HG02970 (cell line): ENCODE measurements around the gene SH3RF3.

Source experiments
- ATAC-seq: cut with Tn5 transposase; IDR thresholded peaks from one replicate; pipeline ENCODE4 v1.9.1; 2021; ENCODE audit warnings: mild to moderate bottlenecking, moderate library complexity, moderate number of reproducible peaks; ENCODE audit not compliant: unreplicated experiment, low FRiP score

Gene SH3RF3

DNA sequence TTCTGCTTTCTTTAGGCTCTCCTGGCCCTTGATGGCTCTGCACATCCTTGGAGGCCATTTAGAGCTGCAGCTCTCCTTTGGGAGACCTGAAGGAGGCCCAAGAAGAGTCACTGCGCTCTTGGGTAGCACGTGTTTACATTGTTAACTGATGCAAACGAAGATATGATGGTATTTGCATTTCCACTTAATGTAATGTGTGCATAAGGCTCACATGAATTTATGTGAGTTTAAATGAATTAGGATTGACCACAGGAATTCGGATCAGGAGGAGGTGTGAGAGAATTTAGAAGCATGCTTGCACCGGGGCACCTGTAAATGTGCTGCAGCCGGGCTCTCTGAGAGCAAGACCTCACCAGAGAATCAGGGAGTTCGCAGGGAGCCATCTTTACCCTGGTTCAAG lies 7.5 kb downstream of the SH3RF3 start:
- no peak for ATAC-seq

DNA sequence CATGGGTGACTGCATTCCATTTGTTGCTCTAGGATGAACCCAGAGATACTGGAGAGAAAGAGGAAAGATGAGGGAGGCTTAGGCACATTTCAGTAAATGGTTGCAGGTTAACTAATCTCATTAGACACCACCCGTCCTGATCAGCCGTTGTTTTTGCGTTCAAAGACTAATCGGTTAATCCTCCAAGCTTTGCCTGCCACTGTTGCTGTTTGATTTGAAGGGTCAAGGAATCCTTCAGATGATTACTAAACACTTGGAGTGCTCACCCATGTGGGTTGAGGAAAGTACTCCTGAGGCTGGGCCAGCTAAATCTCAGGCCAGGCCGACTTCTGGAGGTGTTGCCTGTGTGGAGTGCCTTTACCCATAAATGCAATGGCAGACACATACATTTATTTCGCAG lies 8.6 kb downstream of the SH3RF3 start:
- ATAC-seq, result no peak

- ATAC-seq, result no peak
Observed at GRCh38 chr2:109138449-109138848, 9.4 kb downstream of the SH3RF3 start.

DNA sequence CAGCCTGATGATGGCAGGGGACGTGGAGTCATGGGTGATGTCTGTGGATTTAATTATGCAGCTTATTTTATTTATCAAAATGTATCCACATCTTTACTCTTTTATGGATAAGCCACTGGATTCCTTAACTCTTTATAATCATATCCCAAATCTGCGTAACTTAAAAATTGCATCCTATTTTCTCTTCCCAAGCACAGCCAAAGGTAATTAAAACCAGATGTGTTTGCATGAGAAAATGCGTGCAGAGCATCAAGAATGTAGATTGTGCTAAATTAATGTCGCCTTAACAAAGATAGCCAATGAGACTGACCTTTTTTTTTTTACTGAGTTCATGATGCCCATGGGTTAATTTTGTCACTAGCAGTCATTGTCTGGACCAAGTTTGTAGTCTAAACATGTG lies 10.0 kb downstream of the SH3RF3 start:
- no peak for ATAC-seq

GRCh38 chr2:109139865-109140396 lies 10.9 kb downstream of the SH3RF3 start:
- ATAC-seq, result no peak

GRCh38 chr2:109141006-109141600 lies 12.1 kb downstream of the SH3RF3 start:
- no peak for ATAC-seq

DNA sequence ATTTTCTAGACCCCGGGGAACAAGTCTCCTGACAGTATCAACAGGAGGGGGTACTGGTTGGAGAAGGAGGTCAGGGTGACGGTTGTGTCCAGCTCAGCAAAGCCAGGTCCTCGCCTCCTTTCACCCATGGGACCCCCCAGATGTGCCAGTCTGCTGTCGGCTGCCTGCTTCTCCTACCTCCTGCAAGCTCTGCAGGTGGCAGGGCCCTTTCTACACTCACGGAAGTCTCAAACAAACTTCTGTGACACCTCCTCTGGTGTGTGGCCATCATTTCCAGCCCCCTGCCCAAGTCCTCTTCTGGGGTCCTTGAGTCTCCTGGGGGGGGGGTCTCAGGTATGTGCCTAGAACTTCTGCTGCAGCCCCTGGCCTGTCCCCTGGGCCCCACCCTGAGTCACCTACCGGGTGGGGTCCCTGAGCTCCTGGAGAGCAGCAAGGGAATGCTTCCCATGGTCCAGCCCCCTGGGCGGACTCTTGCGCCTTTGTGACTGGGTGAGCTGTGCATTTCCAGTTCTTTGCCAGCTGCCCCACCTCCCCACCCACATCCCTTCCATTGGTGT lies 12.8 kb downstream of the SH3RF3 start:
- ATAC-seq, result no peak

GRCh38 chr2:109142416-109143210 lies 13.6 kb downstream of the SH3RF3 start:
- no peak for ATAC-seq

GRCh38 chr2:109143214-109144187 lies 14.5 kb downstream of the SH3RF3 start:
- no peak for ATAC-seq

DNA sequence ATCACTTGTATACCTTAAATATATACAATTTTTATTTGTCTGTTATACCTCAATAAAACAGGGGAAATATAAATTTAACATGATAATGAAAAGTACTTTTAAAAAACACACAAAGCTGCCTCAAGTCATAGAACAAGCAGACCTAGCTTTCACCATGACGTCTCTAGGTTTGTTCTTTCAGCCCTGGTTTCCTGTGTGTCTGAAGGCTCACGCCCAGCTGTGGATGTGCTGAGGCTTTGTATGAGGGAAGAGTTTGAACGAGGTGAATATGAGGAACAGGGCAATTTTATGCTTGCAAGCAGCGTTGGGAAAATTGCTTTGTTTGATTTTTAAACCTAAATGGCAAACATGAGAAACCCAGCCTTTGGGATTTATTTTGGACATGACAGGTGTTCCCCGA lies 15.3 kb downstream of the SH3RF3 start:
- ATAC-seq, result no peak

GRCh38 chr2:109144721-109145120 lies 15.7 kb downstream of the SH3RF3 start:
- ATAC-seq, result no peak

DNA sequence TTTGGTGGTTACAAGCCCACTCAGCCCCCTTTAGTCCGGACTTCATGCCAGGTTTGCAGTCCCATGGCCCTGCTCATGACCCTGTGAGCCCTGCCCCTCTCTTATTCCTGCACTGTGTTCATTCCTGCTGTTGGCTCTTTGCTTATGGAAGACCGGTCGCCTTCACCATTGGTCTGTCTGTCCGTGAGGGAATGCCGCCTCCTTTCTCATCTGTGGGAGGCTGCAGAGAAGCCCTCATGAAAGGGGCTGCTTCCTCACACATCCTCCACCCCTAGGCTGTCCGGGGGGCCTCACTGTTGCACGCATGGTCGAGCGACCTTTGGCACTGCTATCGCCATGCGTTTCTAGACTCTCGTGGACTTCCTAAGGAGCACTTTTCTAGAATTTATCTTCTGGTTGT lies 16.3 kb downstream of the SH3RF3 start:
- no peak for ATAC-seq

DNA sequence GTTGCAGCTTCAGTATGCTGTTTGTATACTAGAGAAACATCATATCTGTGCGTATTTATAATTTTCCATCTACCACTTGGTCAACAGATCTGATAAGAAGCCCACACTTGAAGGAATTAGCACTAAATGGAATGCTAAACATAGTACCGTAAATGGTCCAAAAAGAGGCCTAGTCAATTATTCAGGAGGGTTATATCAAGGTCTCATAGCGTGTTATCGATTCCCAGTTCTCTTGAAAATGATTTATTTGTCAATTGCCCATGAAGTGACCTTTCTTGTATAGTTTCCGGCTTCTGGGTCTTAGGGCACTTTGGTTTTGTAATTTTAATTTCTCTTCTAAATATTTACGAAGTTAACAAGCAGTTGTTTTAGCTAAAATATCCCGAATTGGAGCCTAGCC lies 18.4 kb downstream of the SH3RF3 start:
- no peak for ATAC-seq

DNA sequence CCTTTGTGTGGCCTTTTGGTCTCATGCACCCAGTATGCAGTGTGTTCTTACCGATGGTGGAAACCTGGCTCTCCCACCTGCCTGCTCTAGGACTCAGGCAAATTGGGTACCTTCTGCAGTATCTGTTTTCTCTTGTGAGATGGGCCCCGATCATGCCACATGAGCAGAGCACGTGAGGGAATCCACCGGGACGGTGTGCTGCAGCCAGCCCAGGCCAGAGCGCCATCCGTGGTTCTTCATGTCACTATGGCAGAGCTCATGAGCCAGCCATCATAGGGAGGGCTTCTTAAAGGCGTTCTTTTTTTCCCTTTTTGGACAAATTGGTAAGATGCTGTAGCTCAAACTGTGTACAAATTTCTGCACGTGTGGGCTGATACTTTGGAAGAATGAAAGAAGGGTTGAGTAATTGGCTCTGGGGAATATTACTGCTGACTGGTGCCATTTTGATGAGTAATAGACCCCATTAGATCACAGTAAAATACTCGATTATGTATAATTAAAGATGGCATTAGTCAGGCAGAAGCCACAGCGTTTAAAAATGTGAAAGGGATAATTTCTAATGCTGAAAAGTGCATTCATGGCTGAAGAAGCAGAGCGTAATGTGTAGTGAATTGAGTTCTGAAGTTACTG lies 19.2 kb downstream of the SH3RF3 start:
- no peak for ATAC-seq

GRCh38 chr2:109148991-109149645 lies 20.1 kb downstream of the SH3RF3 start:
- no peak for ATAC-seq

GRCh38 chr2:109150559-109150958 lies 21.6 kb downstream of the SH3RF3 start:
- ATAC-seq, result no peak

- ATAC-seq, result no peak
Observed at GRCh38 chr2:109151519-109151918, 22.5 kb downstream of the SH3RF3 start.

DNA sequence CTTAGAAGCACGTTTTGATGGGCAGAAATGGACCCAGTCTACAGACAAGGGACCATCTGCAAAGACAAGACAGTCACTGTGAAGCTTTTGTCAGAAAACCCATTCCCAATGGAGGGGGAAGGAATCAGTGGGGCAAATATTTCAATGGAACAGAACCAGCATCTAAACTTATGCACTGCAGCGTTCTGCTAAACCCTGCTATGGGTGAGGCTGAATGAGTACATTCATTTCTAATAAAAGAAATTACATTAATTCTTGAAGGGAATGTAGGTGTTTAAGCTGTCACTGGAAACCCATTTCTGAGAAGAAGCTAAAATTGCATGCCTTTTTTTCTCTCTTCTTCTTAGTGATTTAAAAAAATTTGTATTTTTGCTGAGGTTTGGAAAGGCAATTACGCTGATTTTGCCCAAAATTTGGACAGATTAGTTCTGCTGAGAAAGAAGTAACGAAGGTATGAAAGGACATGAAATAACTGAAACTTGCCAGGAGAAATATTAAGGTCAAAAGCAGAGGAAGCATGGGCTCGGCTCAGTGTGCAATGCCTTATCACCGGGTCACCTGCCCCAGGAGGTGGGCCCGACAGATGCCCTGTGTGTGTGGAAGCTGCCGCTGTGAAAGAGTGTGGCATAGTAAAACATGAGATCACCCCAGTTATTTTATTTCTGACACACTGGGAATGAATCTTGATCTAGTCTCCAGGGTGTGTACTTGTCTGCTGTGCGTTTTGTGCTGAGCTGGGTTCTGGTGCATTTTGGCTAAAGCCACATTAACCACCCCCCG lies 24.2 kb downstream of the SH3RF3 start:
- ATAC-seq, result no peak

DNA sequence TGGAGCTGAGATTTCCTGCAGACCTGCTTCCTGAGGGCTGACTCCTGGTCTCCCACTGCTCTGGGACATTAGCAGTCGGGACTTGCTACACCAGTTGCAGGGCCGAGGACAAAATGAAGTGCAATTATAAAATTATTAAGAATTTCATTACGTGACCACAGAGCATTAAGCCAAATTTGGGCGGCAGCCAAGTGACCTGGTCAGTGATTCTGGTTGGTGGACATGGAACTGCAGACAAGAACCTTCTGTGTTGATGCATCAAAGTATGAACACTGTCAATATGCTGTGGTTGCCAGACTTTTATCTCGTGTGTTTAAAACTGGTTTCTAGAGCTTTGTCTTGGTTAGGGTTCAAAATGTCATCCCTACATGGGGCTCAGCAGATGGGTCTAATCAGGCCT lies 24.8 kb downstream of the SH3RF3 start:
- ATAC-seq, result no peak
